Liver (tissue), 2 donors: ENCODE measurements around the gene BTG2.

Experiments used
- HNF4G ChIP-seq: IDR thresholded peaks from 2 replicates; pipeline ENCODE4 v1.6.1; 2016; ENCODE audit warnings: antibody characterized with exemption
- SP1 ChIP-seq: IDR thresholded peaks from 2 replicates; pipeline ENCODE4 v1.6.1; 2018; ENCODE audit warnings: antibody characterized with exemption, mild to moderate bottlenecking
- TF ChIP-seq, protein P1 (sequence below): IDR thresholded peaks from 2 replicates; pipeline ENCODE4 v1.6.1; 2016; ENCODE audit warnings: antibody characterized with exemption
- donor health status: healthy.

GRCh38 chr1:203278885-203279406, 26.4 kb upstream of the BTG2 start:
- TF ChIP-seq, protein P1, sequence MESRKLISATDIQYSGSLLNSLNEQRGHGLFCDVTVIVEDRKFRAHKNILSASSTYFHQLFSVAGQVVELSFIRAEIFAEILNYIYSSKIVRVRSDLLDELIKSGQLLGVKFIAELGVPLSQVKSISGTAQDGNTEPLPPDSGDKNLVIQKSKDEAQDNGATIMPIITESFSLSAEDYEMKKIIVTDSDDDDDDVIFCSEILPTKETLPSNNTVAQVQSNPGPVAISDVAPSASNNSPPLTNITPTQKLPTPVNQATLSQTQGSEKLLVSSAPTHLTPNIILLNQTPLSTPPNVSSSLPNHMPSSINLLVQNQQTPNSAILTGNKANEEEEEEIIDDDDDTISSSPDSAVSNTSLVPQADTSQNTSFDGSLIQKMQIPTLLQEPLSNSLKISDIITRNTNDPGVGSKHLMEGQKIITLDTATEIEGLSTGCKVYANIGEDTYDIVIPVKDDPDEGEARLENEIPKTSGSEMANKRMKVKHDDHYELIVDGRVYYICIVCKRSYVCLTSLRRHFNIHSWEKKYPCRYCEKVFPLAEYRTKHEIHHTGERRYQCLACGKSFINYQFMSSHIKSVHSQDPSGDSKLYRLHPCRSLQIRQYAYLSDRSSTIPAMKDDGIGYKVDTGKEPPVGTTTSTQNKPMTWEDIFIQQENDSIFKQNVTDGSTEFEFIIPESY: no peak
- no peak for TF ChIP-seq HNF4G
- no peak for TF ChIP-seq SP1
